ENCODE measurements around the gene RPL36A.

DNA sequence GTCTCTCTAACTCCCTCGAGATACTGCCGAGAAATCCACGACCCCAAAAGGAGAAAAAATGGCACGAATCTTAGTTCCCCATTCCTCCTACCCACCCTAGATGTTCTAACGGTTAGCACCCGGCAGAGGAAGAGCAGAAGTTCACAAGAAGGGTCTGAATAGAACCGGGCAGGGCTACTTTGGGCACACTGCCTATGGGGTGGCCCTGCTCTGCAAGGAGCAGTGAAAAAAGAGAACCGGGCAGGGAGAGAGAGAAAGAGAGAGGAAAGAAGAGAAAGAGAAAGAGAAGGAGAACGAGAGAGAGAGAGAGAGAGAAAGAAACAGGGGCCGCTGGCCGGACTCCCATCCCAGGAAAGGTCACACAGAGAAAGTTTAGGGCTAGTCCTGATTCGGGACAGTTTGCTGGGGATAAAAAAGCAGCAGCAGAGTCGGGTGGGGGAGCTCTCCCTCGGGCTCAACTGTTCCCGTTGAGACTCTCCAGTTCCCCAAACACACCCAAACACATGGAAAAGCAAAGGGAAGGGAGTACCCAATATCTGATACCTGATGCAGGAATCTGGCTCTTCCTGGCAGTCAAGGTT lies 16.4 kb downstream of the RPL36A start:
- TF ChIP-seq, protein P1, sequence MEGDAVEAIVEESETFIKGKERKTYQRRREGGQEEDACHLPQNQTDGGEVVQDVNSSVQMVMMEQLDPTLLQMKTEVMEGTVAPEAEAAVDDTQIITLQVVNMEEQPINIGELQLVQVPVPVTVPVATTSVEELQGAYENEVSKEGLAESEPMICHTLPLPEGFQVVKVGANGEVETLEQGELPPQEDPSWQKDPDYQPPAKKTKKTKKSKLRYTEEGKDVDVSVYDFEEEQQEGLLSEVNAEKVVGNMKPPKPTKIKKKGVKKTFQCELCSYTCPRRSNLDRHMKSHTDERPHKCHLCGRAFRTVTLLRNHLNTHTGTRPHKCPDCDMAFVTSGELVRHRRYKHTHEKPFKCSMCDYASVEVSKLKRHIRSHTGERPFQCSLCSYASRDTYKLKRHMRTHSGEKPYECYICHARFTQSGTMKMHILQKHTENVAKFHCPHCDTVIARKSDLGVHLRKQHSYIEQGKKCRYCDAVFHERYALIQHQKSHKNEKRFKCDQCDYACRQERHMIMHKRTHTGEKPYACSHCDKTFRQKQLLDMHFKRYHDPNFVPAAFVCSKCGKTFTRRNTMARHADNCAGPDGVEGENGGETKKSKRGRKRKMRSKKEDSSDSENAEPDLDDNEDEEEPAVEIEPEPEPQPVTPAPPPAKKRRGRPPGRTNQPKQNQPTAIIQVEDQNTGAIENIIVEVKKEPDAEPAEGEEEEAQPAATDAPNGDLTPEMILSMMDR (IDR thresholded peaks at IDR 0.05 in 2 of 3, conservative IDR thresholded peaks at IDR 0.05 in 1 of 3; ENCODE audit: control insufficient read depth in 2 of 3, extremely low read depth in 1 of 3, insufficient read depth in 1 of 3, low read depth in 3 of 3, low read length in 3 of 3): no peak
- no peak for TF ChIP-seq SP1 (IDR thresholded peaks at IDR 0.05; ENCODE audit: low read depth, low read length)
- TF ChIP-seq RFX5 (IDR thresholded peaks at IDR 0.05; ENCODE audit: low read depth, low read length): no peak
- TF ChIP-seq POLR2A (IDR thresholded peaks at IDR 0.05; ENCODE audit: low read depth, low read length): no peak
- no peak for TF ChIP-seq BACH1 (IDR thresholded peaks at IDR 0.05; ENCODE audit: borderline replicate concordance)
- TF ChIP-seq, protein P2, sequence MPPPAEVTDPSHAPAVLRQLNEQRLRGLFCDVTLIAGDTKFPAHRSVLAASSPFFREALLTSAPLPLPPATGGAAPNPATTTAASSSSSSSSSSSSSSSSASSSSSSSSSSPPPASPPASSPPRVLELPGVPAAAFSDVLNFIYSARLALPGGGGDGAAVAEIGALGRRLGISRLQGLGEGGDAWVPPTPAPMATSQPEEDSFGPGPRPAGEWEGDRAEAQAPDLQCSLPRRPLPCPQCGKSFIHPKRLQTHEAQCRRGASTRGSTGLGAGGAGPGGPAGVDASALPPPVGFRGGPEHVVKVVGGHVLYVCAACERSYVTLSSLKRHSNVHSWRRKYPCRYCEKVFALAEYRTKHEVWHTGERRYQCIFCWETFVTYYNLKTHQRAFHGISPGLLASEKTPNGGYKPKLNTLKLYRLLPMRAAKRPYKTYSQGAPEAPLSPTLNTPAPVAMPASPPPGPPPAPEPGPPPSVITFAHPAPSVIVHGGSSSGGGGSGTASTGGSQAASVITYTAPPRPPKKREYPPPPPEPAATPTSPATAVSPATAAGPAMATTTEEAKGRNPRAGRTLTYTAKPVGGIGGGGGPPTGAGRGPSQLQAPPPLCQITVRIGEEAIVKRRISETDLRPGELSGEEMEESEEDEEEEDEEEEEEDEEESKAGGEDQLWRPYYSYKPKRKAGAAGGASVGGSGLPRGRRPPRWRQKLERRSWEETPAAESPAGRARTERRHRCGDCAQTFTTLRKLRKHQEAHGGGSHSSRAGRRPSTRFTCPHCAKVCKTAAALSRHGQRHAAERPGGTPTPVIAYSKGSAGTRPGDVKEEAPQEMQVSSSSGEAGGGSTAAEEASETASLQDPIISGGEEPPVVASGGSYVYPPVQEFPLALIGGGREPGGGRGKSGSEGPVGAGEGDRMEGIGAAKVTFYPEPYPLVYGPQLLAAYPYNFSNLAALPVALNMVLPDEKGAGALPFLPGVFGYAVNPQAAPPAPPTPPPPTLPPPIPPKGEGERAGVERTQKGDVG (CRISPR knock-in tag; IDR thresholded peaks at IDR 0.05): no peak
- TF ChIP-seq, protein P3, sequence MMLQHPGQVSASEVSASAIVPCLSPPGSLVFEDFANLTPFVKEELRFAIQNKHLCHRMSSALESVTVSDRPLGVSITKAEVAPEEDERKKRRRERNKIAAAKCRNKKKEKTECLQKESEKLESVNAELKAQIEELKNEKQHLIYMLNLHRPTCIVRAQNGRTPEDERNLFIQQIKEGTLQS (IDR thresholded peaks at IDR 0.05; ENCODE audit: borderline replicate concordance, extremely low read depth, low read depth, low read length): no peak
- no peak for TF ChIP-seq CREM (IDR thresholded peaks at IDR 0.05; ENCODE audit: low read depth)

Data from GM12878 (cell line).